Caco-2 (cell line): ENCODE measurements around the gene LACTBL1. TPM values are rescaled to one million over a fixed set of nuclear protein-coding genes. Genes with fewer than 3 reads are reported as not detected.

Experiments used
- BruUV-seq: library from RNA; stranded (reverse); fragments of 400-500 nt; replicated peaks from 2 replicates; lab custom pipeline; 2021; lab: Mats Ljungman, UMichigan
- CTCF ChIA-PET: fragments of 300-600 bp; sonication (Branson Sonifier 250); formaldehyde crosslinking; loops from one replicate; lab custom pipeline; 2022; ENCODE audit warnings: antibody characterized with exemption; lab: Charles Lee
- POLR2A ChIA-PET: fragments of 300-600 bp; sonication (Branson Sonifier 250); formaldehyde crosslinking; loops from one replicate; lab custom pipeline; 2022; ENCODE audit warnings: antibody characterized with exemption; lab: Charles Lee
- DNase-seq, 2 experiments: peaks; one replicate each; pipeline versions ENCODE4 v3.0.0 to v3.0.0-alpha.2; 2020 to 2022
- H3K27me3 ChIP-seq: replicated peaks from 2 replicates; pipeline ENCODE4 v1.6.0; 2011; ENCODE audit warnings: low read length; ENCODE audit not compliant: control insufficient read depth, insufficient read depth
- H3K36me3 ChIP-seq: 2 replicates; pipeline ENCODE4 v1.5.1; 2011; ENCODE audit warnings: low read length; ENCODE audit not compliant: control insufficient read depth, insufficient read depth
- H3K4me1 ChIP-seq: fragments of 250-450 bp; sonication (Bioruptor Pico); 2 replicates; pipeline ENCODE4 v1.5.1; 2020; ENCODE audit warnings: mild to moderate bottlenecking
- H3K4me3 ChIP-seq: 2 replicates; pipeline ENCODE4 v1.5.1; 2011; ENCODE audit warnings: low read depth, mild to moderate bottlenecking, control low read depth, low read length
- H3K9me3 ChIP-seq: fragments of 250-450 bp; sonication (Bioruptor Pico); 2 replicates; pipeline ENCODE4 v1.5.1; 2020; ENCODE audit warnings: mild to moderate bottlenecking, moderate library complexity
- H3K27ac Mint-ChIP-seq: one replicate; pipeline ENCODE4 v1.8.0; 2022; ENCODE audit warnings: mixed read lengths; ENCODE audit not compliant: unreplicated experiment
- H3K27me3 Mint-ChIP-seq: one replicate; pipeline ENCODE4 v1.8.0; 2022; ENCODE audit warnings: mixed read lengths; ENCODE audit not compliant: insufficient read depth, unreplicated experiment
- H3K36me3 Mint-ChIP-seq: one replicate; pipeline ENCODE4 v1.8.0; 2022; ENCODE audit warnings: mild to moderate bottlenecking, mixed read lengths; ENCODE audit not compliant: insufficient read depth, unreplicated experiment
- H3K4me1 Mint-ChIP-seq: one replicate; pipeline ENCODE4 v1.8.0; 2022; ENCODE audit warnings: low read depth, mixed read lengths; ENCODE audit not compliant: unreplicated experiment
- H3K4me3 Mint-ChIP-seq: one replicate; pipeline ENCODE4 v1.8.0; 2022; ENCODE audit warnings: mild to moderate bottlenecking, moderate library complexity, mixed read lengths; ENCODE audit not compliant: unreplicated experiment
- H3K9me3 Mint-ChIP-seq: one replicate; pipeline ENCODE4 v1.8.0; 2022; ENCODE audit warnings: mixed read lengths; ENCODE audit not compliant: unreplicated experiment
- intact Hi-C: fragments of 100-400 bp; cut with micrococcal nuclease; formaldehyde crosslinking; loops from one replicate; pipeline ENCODE4 v1.10.0; 2022; ENCODE audit not compliant: unreplicated experiment
- total RNA-seq: library from RNA; stranded (reverse); gene quantifications from 2 replicates; pipeline ENCODE4 v1.2.3, GENCODE V29; 2022
- TF ChIP-seq, protein P1 (sequence below), 2 experiments: fragments of 200-600 bp in 1 of 2; IDR thresholded peaks; 1 replicate in 1 of 2; 2 replicates in 1 of 2; pipeline versions ENCODE4 v1.5.1 to v1.8.0; 2011 to 2022; ENCODE audit warnings: antibody characterized with exemption in 1 of 2, control low read depth in 1 of 2, inconsistent platforms in 1 of 2, low read depth in 1 of 2, low read length in 1 of 2, mild to moderate bottlenecking in 1 of 2, moderate library complexity in 1 of 2; ENCODE audit not compliant: insufficient read depth in 1 of 2, severe bottlenecking in 1 of 2, unreplicated experiment in 1 of 2

Gene LACTBL1
- total RNA-seq, 1 experiment from 2014 or later = not detected

DNA sequence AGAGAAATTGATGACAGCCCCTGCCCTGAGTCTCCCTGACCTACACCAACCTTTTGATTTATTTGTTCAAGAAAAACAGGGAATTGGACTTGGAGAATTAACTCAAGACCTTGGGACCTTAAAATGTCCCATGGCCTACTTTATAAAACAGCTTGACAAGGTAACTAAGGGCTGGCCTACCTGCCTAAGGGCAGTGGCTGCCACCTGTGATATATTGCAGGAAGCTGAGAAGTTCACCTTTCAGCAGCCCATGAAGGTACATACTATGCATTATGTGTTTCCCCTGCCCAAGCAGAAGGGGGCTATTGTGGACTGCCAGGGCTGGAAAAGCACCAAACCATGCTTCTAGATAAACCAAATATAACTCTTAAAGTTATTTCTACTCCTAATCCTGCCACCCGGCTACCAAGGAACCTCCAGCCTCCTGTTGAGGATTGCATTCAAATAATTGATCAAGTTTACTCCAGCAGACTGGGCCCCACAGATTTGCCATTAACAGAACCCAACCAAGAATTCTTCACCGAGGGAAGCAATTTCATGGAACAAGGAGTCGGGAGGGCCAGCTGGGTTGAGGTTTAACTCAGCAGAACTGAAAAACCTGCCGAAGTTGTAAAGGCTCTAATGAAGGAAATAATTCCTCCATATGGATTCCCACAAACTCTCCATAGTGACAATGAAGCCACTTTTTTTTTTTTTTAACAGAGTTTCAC lies 28.2 kb downstream of the LACTBL1 start:
- H3K9me3 ChIP-seq = no peaks in the 10 kb centered on the region
- no peak for DNase-seq
- Mint-ChIP-seq H3K4me3 (no peak overlapping the region), H3K27me3 (no peaks in the 10 kb centered on the region), H3K4me1 (no peaks in the 10 kb centered on the region), H3K27ac (no peak overlapping the region), H3K9me3 (peaks cover 9% of the 10 kb centered on the region), H3K36me3 (no peaks in the 10 kb centered on the region)
- ChIA-PET CTCF (interaction anchor here (0.6 kb wide), 1 partner anchor 8 kb away, joined by 4 read pairs; no protein-coding TSS in a partner anchor), POLR2A (no interaction called here)
- no peaks in the 10 kb centered on the region for H3K36me3 ChIP-seq
- no peak overlapping the region for H3K4me3 ChIP-seq
- H3K4me1 ChIP-seq = no peaks in the 10 kb centered on the region
- no TSS peak for BruUV-seq
- intact Hi-C loops = no loop called here
- TF ChIP-seq, protein P1, sequence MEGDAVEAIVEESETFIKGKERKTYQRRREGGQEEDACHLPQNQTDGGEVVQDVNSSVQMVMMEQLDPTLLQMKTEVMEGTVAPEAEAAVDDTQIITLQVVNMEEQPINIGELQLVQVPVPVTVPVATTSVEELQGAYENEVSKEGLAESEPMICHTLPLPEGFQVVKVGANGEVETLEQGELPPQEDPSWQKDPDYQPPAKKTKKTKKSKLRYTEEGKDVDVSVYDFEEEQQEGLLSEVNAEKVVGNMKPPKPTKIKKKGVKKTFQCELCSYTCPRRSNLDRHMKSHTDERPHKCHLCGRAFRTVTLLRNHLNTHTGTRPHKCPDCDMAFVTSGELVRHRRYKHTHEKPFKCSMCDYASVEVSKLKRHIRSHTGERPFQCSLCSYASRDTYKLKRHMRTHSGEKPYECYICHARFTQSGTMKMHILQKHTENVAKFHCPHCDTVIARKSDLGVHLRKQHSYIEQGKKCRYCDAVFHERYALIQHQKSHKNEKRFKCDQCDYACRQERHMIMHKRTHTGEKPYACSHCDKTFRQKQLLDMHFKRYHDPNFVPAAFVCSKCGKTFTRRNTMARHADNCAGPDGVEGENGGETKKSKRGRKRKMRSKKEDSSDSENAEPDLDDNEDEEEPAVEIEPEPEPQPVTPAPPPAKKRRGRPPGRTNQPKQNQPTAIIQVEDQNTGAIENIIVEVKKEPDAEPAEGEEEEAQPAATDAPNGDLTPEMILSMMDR (IDR thresholded peaks at IDR 0.05; ENCODE audit: insufficient read depth in 1 of 2, low read depth in 1 of 2, low read length in 1 of 2, severe bottlenecking in 1 of 2, unreplicated experiment in 1 of 2) = no peak
- no peaks in the 10 kb centered on the region for H3K27me3 ChIP-seq

- no peak for DNase-seq
- TF ChIP-seq, protein P1 (IDR thresholded peaks at IDR 0.05; ENCODE audit: insufficient read depth in 1 of 2, low read depth in 1 of 2, low read length in 1 of 2, severe bottlenecking in 1 of 2, unreplicated experiment in 1 of 2) = no peak
- BruUV-seq = no TSS peak
- Mint-ChIP-seq H3K4me1 (no peaks in the 10 kb centered on the region), H3K36me3 (no peaks in the 10 kb centered on the region), H3K27me3 (no peaks in the 10 kb centered on the region), H3K27ac (no peak overlapping the region), H3K9me3 (peaks cover 11% of the 10 kb centered on the region), H3K4me3 (no peak overlapping the region)
- POLR2A ChIA-PET = no interaction called here
- H3K4me3 ChIP-seq = no peak overlapping the region
- H3K9me3 ChIP-seq = no peaks in the 10 kb centered on the region
- no peaks in the 10 kb centered on the region for H3K36me3 ChIP-seq
- intact Hi-C loops = no loop called here
- H3K27me3 ChIP-seq = no peaks in the 10 kb centered on the region
- CTCF ChIA-PET = no interaction called here
- H3K4me1 ChIP-seq = no peaks in the 10 kb centered on the region
Observed at GRCh38 chr1:22941257-22941656, 31.4 kb downstream of the LACTBL1 start.

DNA sequence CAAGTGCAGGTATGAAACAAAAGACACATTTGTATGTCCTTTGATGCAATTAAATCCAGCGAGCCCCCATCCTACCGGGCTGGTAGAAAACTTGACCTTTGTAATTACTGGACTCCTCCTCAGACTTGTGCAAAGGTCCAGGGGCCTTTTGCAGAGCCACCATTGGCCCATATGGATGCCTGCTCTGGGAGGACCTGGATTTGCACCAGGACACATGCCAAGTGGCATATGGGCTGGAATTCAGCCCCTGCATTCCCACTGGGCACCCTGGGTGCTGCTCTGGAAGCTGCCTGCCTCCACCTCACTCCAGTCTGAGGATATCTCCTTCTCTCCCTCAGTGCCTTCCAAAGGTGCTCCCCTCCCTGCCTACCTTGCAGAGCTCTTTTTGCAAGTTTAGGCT lies 36.0 kb downstream of the LACTBL1 start:
- H3K9me3 Mint-ChIP-seq = peaks cover 19% of the 10 kb centered on the region
- no peak for DNase-seq
- no peaks in the 10 kb centered on the region for H3K27me3 ChIP-seq
- no peaks in the 10 kb centered on the region for H3K27me3 Mint-ChIP-seq
- POLR2A ChIA-PET = no interaction called here
- H3K36me3 Mint-ChIP-seq = no peaks in the 10 kb centered on the region
- H3K4me1 Mint-ChIP-seq = no peaks in the 10 kb centered on the region
- no peaks in the 10 kb centered on the region for H3K4me1 ChIP-seq
- no peak overlapping the region for H3K27ac Mint-ChIP-seq
- no peaks in the 10 kb centered on the region for H3K9me3 ChIP-seq
- intact Hi-C loops = no loop called here
- CTCF ChIA-PET = interaction anchor here (0.6 kb wide), 1 partner anchor 8 kb away, joined by 4 read pairs; no protein-coding TSS in a partner anchor
- H3K4me3 ChIP-seq = no peak overlapping the region
- TF ChIP-seq, protein P1 (IDR thresholded peaks at IDR 0.05; ENCODE audit: insufficient read depth in 1 of 2, low read depth in 1 of 2, low read length in 1 of 2, severe bottlenecking in 1 of 2, unreplicated experiment in 1 of 2) = no peak
- H3K36me3 ChIP-seq = no peaks in the 10 kb centered on the region
- no TSS peak for BruUV-seq
- no peak overlapping the region for H3K4me3 Mint-ChIP-seq
